ENCODE data around the gene TEK. TPM values are rescaled to one million over a fixed set of nuclear protein-coding genes. Genes with fewer than 3 reads are reported as not detected.

The TEK gene
- polyA plus RNA-seq, 2 donors = 0.55 to 1.3 TPM

DNA sequence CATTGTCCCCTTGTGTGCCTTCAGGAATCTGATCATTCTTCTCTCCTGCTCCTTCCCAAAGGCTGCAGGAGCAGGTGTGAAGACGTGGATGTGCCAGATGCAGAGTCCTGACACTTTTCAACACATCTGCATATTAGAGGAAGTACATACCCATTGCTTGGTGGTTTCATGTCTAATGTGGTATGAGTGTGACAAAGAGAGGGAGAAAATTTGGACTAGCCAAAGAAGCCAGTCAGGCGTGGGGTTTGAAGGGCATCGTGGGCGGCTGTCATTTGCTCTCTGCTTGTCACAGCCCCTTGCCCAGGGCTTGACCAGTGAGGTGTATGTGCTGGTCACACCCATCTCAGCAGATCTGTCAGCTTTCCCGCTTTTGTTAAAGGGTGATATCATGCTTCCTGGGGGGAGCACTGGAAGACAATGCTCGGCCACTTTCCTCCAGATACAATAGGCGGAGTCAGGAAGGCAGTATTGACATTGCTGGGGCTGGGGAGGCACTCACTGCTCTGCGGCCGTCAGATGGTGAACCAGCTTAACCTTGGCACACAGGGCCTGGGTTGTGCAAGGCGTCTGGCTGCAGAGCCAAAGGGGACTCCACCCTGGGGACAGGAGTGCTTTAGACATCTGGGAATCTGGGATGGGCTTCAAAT lies 8.6 kb downstream of the TEK start:
- peaks cover 0 to 7% of the 10 kb centered on the region in 2 donors for H3K4me1 ChIP-seq (ENCODE audit: control insufficient read depth in 2 of 2, insufficient read depth in 2 of 2, low read length in 1 of 2)
- H3K9me3 ChIP-seq (ENCODE audit: control insufficient read depth in 2 of 2, insufficient read depth in 1 of 2, low read depth in 1 of 2, low read length in 1 of 2) = no peaks in the 10 kb centered on the region
- peak overlapping the region in 1 of 2 donors; percentile 4 for H3K27ac ChIP-seq (ENCODE audit: low read depth in 2 of 2, low read length in 1 of 2)
- H3K27me3 ChIP-seq (ENCODE audit: control insufficient read depth in 1 of 2, insufficient read depth in 2 of 2, low read length in 2 of 2) = no peaks in the 10 kb centered on the region
- no peaks in the 10 kb centered on the region for H3K36me3 ChIP-seq (ENCODE audit: control insufficient read depth in 2 of 2, insufficient read depth in 2 of 2, low read length in 1 of 2)
- 42 to 58% methylated on average over 10 of the region's 10 CpGs for WGBS, 2 donors
- H3K4me3 ChIP-seq (ENCODE audit: low read depth in 1 of 2, low read length in 2 of 2) = no peak overlapping the region

DNA sequence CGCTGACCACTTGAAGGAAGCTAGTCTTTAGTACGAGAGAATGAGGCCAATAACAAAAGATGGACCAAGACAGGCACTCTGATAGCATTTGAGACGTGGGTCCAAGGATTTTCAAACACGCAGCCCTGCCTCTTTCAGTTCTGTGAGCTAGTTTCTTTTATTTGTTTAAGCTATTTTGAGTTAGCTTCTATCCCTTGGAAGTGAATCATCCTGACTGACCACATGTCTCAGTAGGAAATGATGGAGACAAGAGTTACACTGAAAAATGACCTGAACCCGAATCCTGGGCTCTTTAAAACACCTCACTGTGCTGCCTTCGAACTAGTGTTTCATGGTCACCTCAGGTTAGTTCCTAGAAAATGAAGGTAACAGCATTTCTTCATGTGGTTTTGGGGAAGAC lies 9.9 kb downstream of the TEK start:
- 84 to 86% methylated on average over 6 of the region's 6 CpGs for WGBS, 2 donors

DNA sequence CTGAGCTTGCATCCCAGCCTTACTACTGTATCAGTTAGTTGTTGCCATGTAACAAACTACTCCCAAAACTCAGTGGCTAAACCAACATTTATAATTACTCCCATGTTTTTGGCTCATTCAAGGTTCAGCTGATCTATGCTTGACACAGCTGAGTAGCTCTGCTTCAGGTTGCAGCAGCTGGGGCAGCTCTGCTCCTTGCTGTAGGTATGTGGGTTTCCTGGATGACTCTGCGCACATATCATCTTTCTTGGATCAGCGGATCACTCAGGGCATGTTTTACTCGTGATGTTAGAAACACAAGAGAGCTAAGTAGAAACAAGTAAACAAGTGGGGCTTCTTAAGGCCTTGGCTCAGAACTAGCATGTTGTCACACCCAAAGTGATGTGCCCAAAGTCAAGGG lies 15.1 kb downstream of the TEK start:
- 65 to 94% methylated on average over 3 of the region's 3 CpGs for WGBS, 2 donors
- Histone ChIP-seq H3K9me3 (ENCODE audit: control insufficient read depth in 2 of 2, insufficient read depth in 1 of 2, low read depth in 1 of 2, low read length in 1 of 2) (no peaks in the 10 kb centered on the region), H3K27ac (ENCODE audit: low read depth in 2 of 2, low read length in 1 of 2) (no peak overlapping the region), H3K27me3 (ENCODE audit: control insufficient read depth in 1 of 2, insufficient read depth in 2 of 2, low read length in 2 of 2) (no peaks in the 10 kb centered on the region), H3K4me1 (ENCODE audit: control insufficient read depth in 2 of 2, insufficient read depth in 2 of 2, low read length in 1 of 2) (peaks cover 0 to 3% of the 10 kb centered on the region in 2 donors), H3K36me3 (ENCODE audit: control insufficient read depth in 2 of 2, insufficient read depth in 2 of 2, low read length in 1 of 2) (no peaks in the 10 kb centered on the region), H3K4me3 (ENCODE audit: low read depth in 1 of 2, low read length in 2 of 2) (no peak overlapping the region)

More for the DNA sequence above, 9.9 kb downstream of the TEK start:
- Histone ChIP-seq H3K4me3 (ENCODE audit: low read depth in 1 of 2, low read length in 2 of 2) (no peak overlapping the region), H3K9me3 (ENCODE audit: control insufficient read depth in 2 of 2, insufficient read depth in 1 of 2, low read depth in 1 of 2, low read length in 1 of 2) (no peaks in the 10 kb centered on the region), H3K27ac (ENCODE audit: low read depth in 2 of 2, low read length in 1 of 2) (no peak overlapping the region), H3K36me3 (ENCODE audit: control insufficient read depth in 2 of 2, insufficient read depth in 2 of 2, low read length in 1 of 2) (no peaks in the 10 kb centered on the region), H3K4me1 (ENCODE audit: control insufficient read depth in 2 of 2, insufficient read depth in 2 of 2, low read length in 1 of 2) (peaks cover 0 to 7% of the 10 kb centered on the region in 2 donors), H3K27me3 (ENCODE audit: control insufficient read depth in 1 of 2, insufficient read depth in 2 of 2, low read length in 2 of 2) (no peaks in the 10 kb centered on the region)

DNA sequence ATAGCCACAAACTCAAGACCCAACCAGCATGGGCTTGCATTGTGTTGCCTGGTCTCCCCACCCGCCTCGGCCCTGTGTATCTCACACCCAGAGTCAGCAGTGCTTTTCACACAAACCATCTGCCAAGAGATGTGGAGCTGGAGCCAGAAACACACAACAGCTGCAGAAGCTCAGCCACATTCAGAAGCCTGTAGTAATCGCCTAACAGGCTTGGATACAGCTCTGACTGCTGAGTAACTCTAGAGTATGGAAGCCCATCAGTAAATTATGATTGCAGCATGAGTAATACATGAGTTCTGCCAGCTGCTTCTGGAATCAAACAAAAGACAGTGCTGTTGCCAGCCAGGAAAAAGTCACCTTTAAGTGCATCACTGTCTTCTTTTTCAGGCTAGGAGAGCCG lies 16.0 kb downstream of the TEK start:
- 16 to 28% methylated on average over 4 of the region's 4 CpGs for WGBS, 2 donors
- H3K27me3 ChIP-seq (ENCODE audit: control insufficient read depth in 1 of 2, insufficient read depth in 2 of 2, low read length in 2 of 2) = no peaks in the 10 kb centered on the region
- peak overlapping the region in 1 of 2 donors; percentile 60 for H3K27ac ChIP-seq (ENCODE audit: low read depth in 2 of 2, low read length in 1 of 2)
- peaks cover 0 to 3% of the 10 kb centered on the region in 2 donors for H3K4me1 ChIP-seq (ENCODE audit: control insufficient read depth in 2 of 2, insufficient read depth in 2 of 2, low read length in 1 of 2)
- no peaks in the 10 kb centered on the region for H3K9me3 ChIP-seq (ENCODE audit: control insufficient read depth in 2 of 2, insufficient read depth in 1 of 2, low read depth in 1 of 2, low read length in 1 of 2)
- H3K4me3 ChIP-seq (ENCODE audit: low read depth in 1 of 2, low read length in 2 of 2) = no peak overlapping the region
- no peaks in the 10 kb centered on the region for H3K36me3 ChIP-seq (ENCODE audit: control insufficient read depth in 2 of 2, insufficient read depth in 2 of 2, low read length in 1 of 2)

DNA sequence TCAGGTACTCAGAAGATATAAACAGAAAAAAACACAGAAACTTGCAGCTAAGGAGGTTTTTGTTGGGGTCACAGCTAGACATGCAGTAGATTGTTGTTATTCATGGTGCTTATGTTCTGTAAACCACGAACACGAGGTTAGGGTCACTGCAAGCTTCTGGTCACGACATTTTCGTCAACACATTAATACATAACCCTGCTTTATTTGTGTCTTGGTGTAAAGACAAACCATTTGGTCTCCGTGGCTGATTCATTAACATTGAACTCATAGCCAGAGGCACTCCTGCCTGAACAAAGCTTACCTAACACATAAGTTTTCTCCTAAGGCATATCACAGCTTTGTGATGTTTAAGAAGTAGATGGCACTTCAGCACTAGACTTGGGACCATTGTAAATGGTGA lies 16.9 kb downstream of the TEK start:
- Histone ChIP-seq H3K27me3 (ENCODE audit: control insufficient read depth in 1 of 2, insufficient read depth in 2 of 2, low read length in 2 of 2) (no peaks in the 10 kb centered on the region), H3K9me3 (ENCODE audit: control insufficient read depth in 2 of 2, insufficient read depth in 1 of 2, low read depth in 1 of 2, low read length in 1 of 2) (no peaks in the 10 kb centered on the region), H3K4me1 (ENCODE audit: control insufficient read depth in 2 of 2, insufficient read depth in 2 of 2, low read length in 1 of 2) (peaks cover 0 to 3% of the 10 kb centered on the region in 2 donors), H3K36me3 (ENCODE audit: control insufficient read depth in 2 of 2, insufficient read depth in 2 of 2, low read length in 1 of 2) (no peaks in the 10 kb centered on the region), H3K27ac (ENCODE audit: low read depth in 2 of 2, low read length in 1 of 2) (no peak overlapping the region), H3K4me3 (ENCODE audit: low read depth in 1 of 2, low read length in 2 of 2) (no peak overlapping the region)
- WGBS, 2 donors = 47 to 54% methylated on average over 5 of the region's 5 CpGs

DNA sequence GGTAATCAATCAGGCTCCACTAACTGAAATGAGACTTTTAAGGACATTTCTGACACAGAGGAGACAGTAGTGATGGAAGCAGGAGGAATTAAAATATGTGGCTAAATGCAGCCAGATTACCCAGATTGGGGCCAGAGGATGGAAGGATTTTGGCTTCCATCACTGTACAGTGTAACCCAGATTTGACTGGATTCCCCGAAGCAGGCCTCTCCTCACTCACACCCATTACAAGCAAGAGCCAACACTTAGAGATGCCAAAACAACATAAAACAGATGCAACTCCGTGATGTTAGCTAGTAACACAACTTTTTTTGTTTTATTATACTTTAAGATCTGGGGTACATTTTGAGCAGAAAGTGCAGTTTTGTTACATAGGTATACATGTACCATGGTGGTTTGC lies 17.6 kb downstream of the TEK start:
- Histone ChIP-seq H3K9me3 (ENCODE audit: control insufficient read depth in 2 of 2, insufficient read depth in 1 of 2, low read depth in 1 of 2, low read length in 1 of 2) (no peaks in the 10 kb centered on the region), H3K36me3 (ENCODE audit: control insufficient read depth in 2 of 2, insufficient read depth in 2 of 2, low read length in 1 of 2) (no peaks in the 10 kb centered on the region), H3K4me3 (ENCODE audit: low read depth in 1 of 2, low read length in 2 of 2) (no peak overlapping the region), H3K27ac (ENCODE audit: low read depth in 2 of 2, low read length in 1 of 2) (no peak overlapping the region), H3K4me1 (ENCODE audit: control insufficient read depth in 2 of 2, insufficient read depth in 2 of 2, low read length in 1 of 2) (peaks cover 0 to 3% of the 10 kb centered on the region in 2 donors), H3K27me3 (ENCODE audit: control insufficient read depth in 1 of 2, insufficient read depth in 2 of 2, low read length in 2 of 2) (no peaks in the 10 kb centered on the region)
- 66 to 72% methylated on average over 2 of the region's 2 CpGs for WGBS, 2 donors

DNA sequence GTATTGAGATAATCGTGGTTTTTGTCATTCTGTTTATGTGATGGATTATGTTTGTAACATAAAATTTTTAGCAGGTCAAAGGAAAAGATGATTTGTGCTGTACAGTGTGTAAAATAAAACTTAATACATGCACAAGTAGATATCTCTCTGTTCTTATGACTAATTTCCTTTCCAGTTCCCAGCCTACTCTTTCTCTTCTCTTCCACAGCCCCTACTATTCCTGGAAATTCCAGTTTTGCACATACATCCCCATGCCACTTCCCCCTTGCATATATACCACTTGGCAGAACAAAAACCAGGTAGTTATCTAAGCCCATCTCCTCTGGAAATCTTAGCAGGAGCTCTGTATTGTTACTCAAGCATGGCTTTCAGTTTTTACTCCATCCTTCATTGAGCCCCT lies 20.2 kb downstream of the TEK start:
- H3K9me3 ChIP-seq (ENCODE audit: control insufficient read depth in 2 of 2, insufficient read depth in 1 of 2, low read depth in 1 of 2, low read length in 1 of 2) = no peaks in the 10 kb centered on the region
- H3K27me3 ChIP-seq (ENCODE audit: control insufficient read depth in 1 of 2, insufficient read depth in 2 of 2, low read length in 2 of 2) = no peaks in the 10 kb centered on the region
- H3K36me3 ChIP-seq (ENCODE audit: control insufficient read depth in 2 of 2, insufficient read depth in 2 of 2, low read length in 1 of 2) = no peaks in the 10 kb centered on the region
- WGBS, 2 donors = 58 to 79% methylated on average over 1 of the region's 1 CpG
- H3K4me1 ChIP-seq (ENCODE audit: control insufficient read depth in 2 of 2, insufficient read depth in 2 of 2, low read length in 1 of 2) = peaks cover 0 to 2% of the 10 kb centered on the region in 2 donors
- no peak overlapping the region for H3K4me3 ChIP-seq (ENCODE audit: low read depth in 1 of 2, low read length in 2 of 2)
- H3K27ac ChIP-seq (ENCODE audit: low read depth in 2 of 2, low read length in 1 of 2) = no peak overlapping the region

DNA sequence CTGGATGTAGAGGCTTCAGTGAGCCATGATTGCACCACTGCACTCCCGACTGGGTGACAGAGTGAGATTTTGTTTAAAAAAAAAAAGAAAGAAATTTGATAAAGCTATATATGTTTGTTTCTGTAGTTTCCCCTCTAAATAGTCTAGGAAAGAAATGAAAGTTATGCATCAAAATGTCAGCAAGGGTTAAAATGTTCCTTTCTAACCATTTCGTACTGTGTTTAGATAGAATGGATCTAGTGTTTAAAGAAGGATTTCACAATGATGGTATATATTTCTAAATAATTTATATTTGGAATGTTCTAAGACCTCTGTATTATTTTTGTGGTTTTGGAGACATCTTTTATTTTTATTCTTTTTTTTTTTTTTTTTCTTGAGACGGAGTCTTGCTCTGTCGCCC lies 22.7 kb downstream of the TEK start:
- H3K27ac ChIP-seq (ENCODE audit: low read depth in 2 of 2, low read length in 1 of 2) = no peak overlapping the region
- no peaks in the 10 kb centered on the region for H3K9me3 ChIP-seq (ENCODE audit: control insufficient read depth in 2 of 2, insufficient read depth in 1 of 2, low read depth in 1 of 2, low read length in 1 of 2)
- 75 to 80% methylated on average over 4 of the region's 4 CpGs for WGBS, 2 donors
- no peaks in the 10 kb centered on the region for H3K36me3 ChIP-seq (ENCODE audit: control insufficient read depth in 2 of 2, insufficient read depth in 2 of 2, low read length in 1 of 2)
- no peaks in the 10 kb centered on the region for H3K27me3 ChIP-seq (ENCODE audit: control insufficient read depth in 1 of 2, insufficient read depth in 2 of 2, low read length in 2 of 2)
- H3K4me1 ChIP-seq (ENCODE audit: control insufficient read depth in 2 of 2, insufficient read depth in 2 of 2, low read length in 1 of 2) = no peaks in the 10 kb centered on the region
- H3K4me3 ChIP-seq (ENCODE audit: low read depth in 1 of 2, low read length in 2 of 2) = no peak overlapping the region

DNA sequence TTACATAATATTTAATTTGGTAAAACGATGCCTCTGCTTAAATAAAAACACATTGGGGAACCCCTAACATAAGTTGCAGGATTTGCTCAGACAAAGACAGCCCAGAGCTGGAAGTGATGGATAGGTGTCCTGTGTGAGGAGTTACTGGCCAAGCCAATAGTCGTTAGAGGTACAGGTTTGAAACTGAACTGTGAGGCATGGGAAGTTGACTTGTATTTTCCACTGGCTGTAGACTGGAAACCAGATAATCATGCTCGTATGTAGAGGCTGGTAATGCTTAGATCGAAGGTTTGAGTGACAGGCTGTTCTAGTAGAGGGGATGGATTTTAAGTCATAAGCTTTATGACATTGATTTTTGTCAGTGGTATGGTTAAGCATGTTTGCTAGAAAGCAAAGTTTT lies 24.8 kb downstream of the TEK start:
- no peaks in the 10 kb centered on the region for H3K27me3 ChIP-seq (ENCODE audit: control insufficient read depth in 1 of 2, insufficient read depth in 2 of 2, low read length in 2 of 2)
- no peak overlapping the region for H3K27ac ChIP-seq (ENCODE audit: low read depth in 2 of 2, low read length in 1 of 2)
- 73 to 74% methylated on average over 4 of the region's 4 CpGs for WGBS, 2 donors
- H3K4me1 ChIP-seq (ENCODE audit: control insufficient read depth in 2 of 2, insufficient read depth in 2 of 2, low read length in 1 of 2) = no peaks in the 10 kb centered on the region
- no peaks in the 10 kb centered on the region for H3K9me3 ChIP-seq (ENCODE audit: control insufficient read depth in 2 of 2, insufficient read depth in 1 of 2, low read depth in 1 of 2, low read length in 1 of 2)
- H3K36me3 ChIP-seq (ENCODE audit: control insufficient read depth in 2 of 2, insufficient read depth in 2 of 2, low read length in 1 of 2) = no peaks in the 10 kb centered on the region
- no peak overlapping the region for H3K4me3 ChIP-seq (ENCODE audit: low read depth in 1 of 2, low read length in 2 of 2)

DNA sequence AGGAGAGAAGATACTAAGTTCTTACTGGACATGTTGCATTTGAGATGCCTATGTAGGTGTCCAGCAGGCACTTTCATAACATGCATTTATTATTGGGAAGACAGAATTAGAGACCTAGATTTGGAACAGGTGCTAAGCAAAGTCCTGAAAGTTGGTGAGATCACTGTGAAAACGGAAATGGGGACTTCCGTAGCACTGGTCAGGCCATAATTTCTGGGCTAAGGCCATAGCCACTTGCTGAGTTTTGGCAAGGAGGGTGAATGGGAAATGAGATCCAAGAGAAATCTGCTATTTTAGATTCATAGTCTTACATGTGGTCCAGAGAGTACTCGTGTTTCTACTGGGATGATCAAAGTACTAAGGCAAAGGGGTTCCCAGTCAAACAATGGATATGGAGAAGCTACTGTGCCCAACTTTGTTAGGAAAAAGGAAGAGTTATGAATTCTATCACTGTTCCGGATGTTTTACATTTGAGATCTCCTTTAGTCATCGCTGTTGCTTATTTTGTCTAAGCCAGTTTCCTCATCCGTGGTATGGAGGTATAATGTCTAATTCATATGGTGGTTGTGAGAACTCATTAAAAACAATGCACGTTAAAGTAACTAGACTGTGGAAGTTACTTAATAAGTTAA lies 33.4 kb downstream of the TEK start:
- WGBS, 2 donors = 72 to 76% methylated on average over 7 of the region's 7 CpGs
- Histone ChIP-seq H3K27ac (ENCODE audit: low read depth in 2 of 2, low read length in 1 of 2) (no peak overlapping the region), H3K4me3 (ENCODE audit: low read depth in 1 of 2, low read length in 2 of 2) (no peak overlapping the region)

More for the DNA sequence above, 33.4 kb downstream of the TEK start:
- Histone ChIP-seq H3K9me3 (ENCODE audit: control insufficient read depth in 2 of 2, insufficient read depth in 1 of 2, low read depth in 1 of 2, low read length in 1 of 2) (no peaks in the 10 kb centered on the region), H3K36me3 (ENCODE audit: control insufficient read depth in 2 of 2, insufficient read depth in 2 of 2, low read length in 1 of 2) (no peaks in the 10 kb centered on the region), H3K27me3 (ENCODE audit: control insufficient read depth in 1 of 2, insufficient read depth in 2 of 2, low read length in 2 of 2) (no peaks in the 10 kb centered on the region), H3K4me1 (ENCODE audit: control insufficient read depth in 2 of 2, insufficient read depth in 2 of 2, low read length in 1 of 2) (no peaks in the 10 kb centered on the region)

Measured in esophagus (tissue), 2 donors.